HUES6 (cell line): ENCODE data around the gene NDUFA3.

Experiments
- H3K27ac ChIP-seq: 2 replicates; pipeline ENCODE4 v1.7.0; 2013; ENCODE audit warnings: low read depth, mild to moderate bottlenecking, low read length, inconsistent platforms
- H3K27me3 ChIP-seq: 2 replicates; pipeline ENCODE4 v1.6.1; 2013; ENCODE audit warnings: low read length; ENCODE audit not compliant: control insufficient read depth, insufficient read depth
- H3K36me3 ChIP-seq: 2 replicates; pipeline ENCODE4 v1.6.1; 2013; ENCODE audit warnings: low read length; ENCODE audit not compliant: control insufficient read depth, insufficient read depth
- H3K4me1 ChIP-seq: 2 replicates; pipeline ENCODE4 v1.6.1; 2013; ENCODE audit warnings: low read length; ENCODE audit not compliant: control insufficient read depth, insufficient read depth
- H3K4me3 ChIP-seq: 2 replicates; pipeline ENCODE4 v1.5.1; 2013; ENCODE audit warnings: low read depth, low read length
- H3K9ac ChIP-seq: one replicate; pipeline ENCODE4 v1.6.1; 2013; ENCODE audit warnings: mild to moderate bottlenecking, low read length
- H3K9me3 ChIP-seq: 2 replicates; pipeline ENCODE4 v1.6.1; 2013; ENCODE audit warnings: low read depth, low read length; ENCODE audit not compliant: control insufficient read depth, insufficient read depth

The NDUFA3 gene

DNA sequence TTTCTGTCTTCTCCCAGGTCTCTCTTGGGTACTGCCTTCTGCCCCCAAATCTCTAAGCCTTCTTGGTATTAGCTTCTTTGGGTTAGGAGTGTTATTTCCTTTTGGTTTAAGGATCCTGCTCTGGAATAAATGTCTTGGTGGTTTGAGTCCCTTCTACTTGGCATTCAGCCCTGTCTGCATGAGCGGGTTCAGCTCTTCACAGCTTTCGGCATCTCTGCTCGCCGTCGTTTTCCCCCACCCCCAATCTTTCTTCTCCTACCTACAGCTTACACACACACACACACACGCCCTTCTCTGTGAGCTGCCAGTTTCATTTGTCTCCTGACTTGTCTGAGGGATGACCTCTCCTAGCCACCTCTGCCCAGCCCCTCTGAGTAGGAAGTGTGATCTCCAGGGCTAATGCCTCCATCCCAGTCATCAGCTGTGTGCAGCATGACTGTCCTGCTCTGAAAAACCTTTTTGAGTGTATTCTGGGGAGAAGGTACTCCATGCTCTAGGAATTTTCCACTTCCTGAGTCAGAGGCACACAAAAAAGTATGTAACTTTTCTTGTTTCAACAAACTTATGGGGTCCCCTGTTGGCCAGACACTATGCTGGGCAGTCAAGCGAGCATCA is 39.6 kb downstream of the NDUFA3 start:
- H3K27me3 ChIP-seq: no peaks in the 10 kb centered on the region
- H3K27ac ChIP-seq: no peak overlapping the region
- H3K36me3 ChIP-seq: peaks cover 86% of the 10 kb centered on the region

DNA sequence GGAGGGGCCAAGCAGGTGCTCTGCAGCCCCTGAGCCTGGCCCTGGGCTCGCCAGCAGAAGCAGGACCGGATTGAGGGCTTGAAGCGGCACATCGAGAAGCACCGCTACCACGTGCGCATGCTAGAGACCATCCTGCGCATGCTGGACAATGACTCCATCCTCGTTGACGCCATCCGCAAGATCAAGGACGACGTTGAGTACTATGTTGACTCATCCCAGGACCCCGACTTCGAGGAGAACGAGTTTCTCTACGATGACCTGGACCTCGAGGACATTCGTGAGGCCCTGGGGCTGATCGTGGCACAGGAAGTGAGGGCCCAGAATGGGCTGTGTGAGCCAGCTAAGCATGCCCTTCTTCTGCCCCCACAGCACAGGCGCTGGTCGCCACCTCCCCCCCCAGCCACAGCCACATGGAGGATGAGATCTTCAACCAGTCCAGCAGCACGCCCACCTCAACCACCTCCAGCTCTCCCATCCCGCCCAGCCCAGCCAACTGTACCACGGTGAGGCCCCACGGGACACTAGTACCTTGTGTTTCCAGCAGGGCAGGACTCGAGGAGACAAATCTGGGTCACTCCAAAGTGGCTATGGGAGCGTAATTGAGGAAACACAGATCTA is 43.0 kb downstream of the NDUFA3 start:
- H3K4me1 ChIP-seq: no peaks in the 10 kb centered on the region
- H3K36me3 ChIP-seq: peaks cover 99% of the 10 kb centered on the region
- H3K27ac ChIP-seq: no peak overlapping the region
- H3K9me3 ChIP-seq: no peaks in the 10 kb centered on the region
- H3K27me3 ChIP-seq: no peaks in the 10 kb centered on the region
- H3K9ac ChIP-seq: no peak overlapping the region
- no peak overlapping the region for H3K4me3 ChIP-seq

More for the DNA sequence above, 39.6 kb downstream of the NDUFA3 start:
- Histone ChIP-seq H3K4me1 (peaks cover 4% of the 10 kb centered on the region; the same call in 1 of the 2 replicates), H3K9me3 (no peaks in the 10 kb centered on the region), H3K4me3 (no peak overlapping the region), H3K9ac (no peak overlapping the region)

DNA sequence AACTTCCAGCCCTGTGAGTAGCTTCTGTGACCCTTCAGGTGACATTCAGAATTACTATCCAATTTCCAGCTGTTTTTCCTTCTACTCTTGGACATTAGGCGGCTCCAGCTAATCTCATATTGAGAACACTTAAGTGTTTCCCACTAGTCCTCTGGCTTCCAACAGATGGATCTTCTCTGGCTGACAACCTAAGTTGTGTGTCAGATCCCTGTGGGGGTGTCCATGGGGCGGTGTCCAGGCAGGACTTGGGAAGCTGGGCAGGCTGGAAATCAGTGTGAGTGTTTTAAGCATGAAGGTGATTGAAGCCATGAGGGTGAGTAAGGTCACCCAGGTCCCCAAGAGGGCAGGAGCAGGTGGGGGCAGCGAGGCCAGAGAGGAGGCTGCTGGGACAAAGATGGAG is 45.0 kb downstream of the NDUFA3 start:
- Histone ChIP-seq H3K36me3 (peaks cover 97% of the 10 kb centered on the region), H3K4me1 (no peaks in the 10 kb centered on the region), H3K4me3 (no peak overlapping the region), H3K27me3 (no peaks in the 10 kb centered on the region), H3K9ac (no peak overlapping the region), H3K9me3 (no peaks in the 10 kb centered on the region), H3K27ac (no peak overlapping the region)

DNA sequence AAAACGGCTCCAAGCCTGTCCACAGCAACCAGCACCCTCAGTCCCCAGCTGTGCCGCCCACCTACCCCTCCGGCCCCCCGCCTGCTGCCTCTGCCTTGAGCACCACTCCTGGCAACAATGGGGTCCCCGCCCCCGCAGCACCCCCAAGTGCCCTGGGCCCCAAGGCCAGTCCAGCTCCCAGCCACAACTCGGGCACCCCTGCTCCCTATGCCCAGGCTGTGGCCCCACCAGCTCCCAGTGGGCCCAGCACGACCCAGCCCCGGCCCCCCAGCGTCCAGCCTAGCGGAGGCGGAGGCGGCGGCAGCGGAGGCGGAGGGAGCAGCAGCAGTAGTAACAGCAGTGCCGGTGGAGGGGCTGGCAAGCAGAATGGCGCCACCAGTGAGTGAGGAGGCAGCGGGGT is 45.5 kb downstream of the NDUFA3 start:
- H3K9ac ChIP-seq: no peak overlapping the region
- no peaks in the 10 kb centered on the region for H3K9me3 ChIP-seq
- H3K4me1 ChIP-seq: no peaks in the 10 kb centered on the region
- no peaks in the 10 kb centered on the region for H3K27me3 ChIP-seq
- H3K4me3 ChIP-seq: no peak overlapping the region
- peaks cover 97% of the 10 kb centered on the region for H3K36me3 ChIP-seq
- no peak overlapping the region for H3K27ac ChIP-seq

DNA sequence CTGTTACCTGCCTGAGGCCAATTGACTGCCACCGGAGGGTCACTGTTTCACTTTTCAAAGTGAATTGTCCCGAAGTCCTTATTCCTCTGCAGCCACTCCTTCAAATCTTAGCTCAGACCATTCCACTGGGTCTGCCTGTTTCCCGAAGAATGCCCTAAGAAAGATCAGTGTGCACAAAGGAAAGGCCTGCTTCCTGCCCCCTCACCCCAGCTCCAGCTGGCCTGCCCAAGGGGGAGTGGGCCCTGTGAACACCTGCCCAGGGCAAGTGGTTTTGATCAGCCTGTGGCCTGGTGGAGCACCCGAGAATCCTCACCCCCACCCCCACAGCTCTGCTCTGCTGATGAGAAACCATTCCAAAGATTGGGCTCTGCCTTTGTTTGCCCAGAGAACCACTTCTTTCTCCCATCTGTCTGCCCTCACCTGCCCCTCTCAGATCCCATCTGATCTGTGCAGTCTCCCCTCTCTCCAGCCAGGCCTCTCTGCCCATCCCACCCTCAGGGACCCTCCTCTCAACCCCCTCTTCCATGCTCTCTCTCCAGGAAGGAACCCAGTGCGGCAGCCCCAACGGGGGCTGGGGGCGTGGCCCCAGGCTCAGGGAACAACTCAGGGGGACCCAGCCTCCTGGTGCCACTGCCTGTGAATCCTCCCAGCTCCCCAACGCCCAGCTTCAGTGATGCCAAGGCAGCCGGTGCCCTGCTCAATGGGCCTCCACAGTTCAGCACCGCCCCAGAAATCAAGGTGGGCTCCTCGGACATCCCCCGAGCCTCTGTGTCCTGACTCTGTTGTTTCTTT is 46.6 kb downstream of the NDUFA3 start:
- Histone ChIP-seq H3K4me3 (no peak overlapping the region), H3K27me3 (no peaks in the 10 kb centered on the region), H3K36me3 (peaks cover 97% of the 10 kb centered on the region), H3K27ac (no peak overlapping the region), H3K9me3 (no peaks in the 10 kb centered on the region), H3K4me1 (no peaks in the 10 kb centered on the region), H3K9ac (no peak overlapping the region)

DNA sequence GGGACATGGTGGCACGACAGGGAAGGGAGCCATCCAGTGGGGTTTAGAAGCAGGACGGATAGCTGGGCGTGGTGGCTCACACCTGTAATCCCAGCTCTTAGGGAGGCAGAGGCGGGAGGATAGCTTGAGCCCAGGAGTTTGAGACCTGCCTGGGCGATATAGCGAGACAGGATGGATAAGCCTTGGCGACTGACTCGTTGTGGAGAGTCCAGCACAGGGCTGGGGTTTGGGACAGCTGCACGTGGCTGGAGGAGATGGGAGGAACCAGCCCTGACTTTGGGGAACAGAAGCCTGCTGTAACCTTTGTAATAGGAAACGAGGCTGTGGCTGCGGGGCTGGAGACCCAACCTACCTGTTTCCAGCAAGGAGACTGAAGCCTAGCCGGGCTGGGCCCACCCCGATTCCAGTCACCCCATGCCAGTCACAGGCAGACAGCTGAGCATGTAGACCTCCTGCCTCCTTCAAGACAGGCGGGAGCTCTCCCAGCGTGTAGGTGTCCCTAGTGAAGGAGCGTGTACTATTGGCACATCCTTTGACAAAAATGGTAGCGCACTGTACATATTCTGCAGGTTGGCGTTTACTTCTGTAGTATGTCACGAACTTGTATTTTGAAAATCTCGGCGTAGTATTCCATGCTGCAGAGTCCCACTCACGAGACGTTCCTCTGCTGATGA is 48.8 kb downstream of the NDUFA3 start:
- no peak overlapping the region for H3K4me3 ChIP-seq
- peaks cover 96% of the 10 kb centered on the region for H3K36me3 ChIP-seq
- H3K4me1 ChIP-seq: no peaks in the 10 kb centered on the region
- H3K9ac ChIP-seq: no peak overlapping the region
- no peaks in the 10 kb centered on the region for H3K27me3 ChIP-seq
- H3K9me3 ChIP-seq: no peaks in the 10 kb centered on the region
- no peak overlapping the region for H3K27ac ChIP-seq

DNA sequence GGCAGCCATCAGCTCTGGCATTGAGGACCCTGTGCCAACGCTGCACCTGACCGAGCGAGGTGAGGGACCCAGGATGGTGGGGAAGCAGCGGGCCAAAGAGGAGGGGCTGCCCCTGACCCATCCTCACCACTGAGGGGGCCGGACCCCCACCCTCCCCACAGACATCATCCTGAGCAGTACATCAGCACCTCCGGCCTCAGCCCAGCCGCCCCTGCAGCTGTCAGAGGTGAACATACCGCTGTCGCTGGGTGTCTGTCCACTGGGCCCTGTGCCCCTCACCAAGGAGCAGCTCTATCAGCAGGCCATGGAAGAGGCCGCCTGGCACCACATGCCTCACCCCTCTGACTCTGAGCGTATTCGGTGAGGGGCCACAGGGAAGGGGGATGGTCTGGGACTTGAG is 49.6 kb downstream of the NDUFA3 start:
- no peaks in the 10 kb centered on the region for H3K27me3 ChIP-seq
- peaks cover 95% of the 10 kb centered on the region for H3K36me3 ChIP-seq
- no peak overlapping the region for H3K27ac ChIP-seq
- no peak overlapping the region for H3K9ac ChIP-seq
- H3K4me3 ChIP-seq: no peak overlapping the region
- no peaks in the 10 kb centered on the region for H3K9me3 ChIP-seq
- no peaks in the 10 kb centered on the region for H3K4me1 ChIP-seq

DNA sequence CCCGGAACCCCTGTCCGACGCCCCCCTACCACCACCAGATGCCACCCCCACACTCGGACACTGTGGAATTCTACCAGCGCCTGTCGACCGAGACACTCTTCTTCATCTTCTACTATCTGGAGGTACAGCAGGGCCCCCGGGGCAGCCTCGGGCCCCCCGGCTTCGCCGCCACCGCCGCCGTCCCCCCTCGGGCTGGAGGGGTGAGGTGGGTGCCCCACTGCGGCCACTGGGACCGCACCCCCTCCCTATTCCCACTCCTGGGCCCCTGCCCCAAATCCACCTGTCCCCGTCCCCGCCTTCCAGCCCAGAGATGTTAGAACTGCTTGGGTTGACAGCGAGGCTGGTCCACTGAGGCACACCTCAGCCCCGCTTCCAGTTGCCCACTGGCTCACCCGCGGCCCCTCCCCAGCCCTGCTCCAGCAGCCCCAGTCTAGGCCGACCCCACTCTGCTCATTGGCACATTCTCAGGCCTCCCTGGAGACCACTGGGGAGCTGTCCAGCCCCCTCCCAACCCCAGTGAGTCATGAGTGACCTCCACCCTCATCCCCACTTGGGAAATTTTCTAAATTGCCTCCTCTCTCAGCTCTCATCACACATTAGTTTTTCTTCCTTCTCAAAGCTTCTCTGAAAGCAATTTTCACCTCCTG is 50.3 kb downstream of the NDUFA3 start:
- peaks cover 90% of the 10 kb centered on the region for H3K36me3 ChIP-seq
- no peaks in the 10 kb centered on the region for H3K27me3 ChIP-seq
- no peak overlapping the region for H3K27ac ChIP-seq

DNA sequence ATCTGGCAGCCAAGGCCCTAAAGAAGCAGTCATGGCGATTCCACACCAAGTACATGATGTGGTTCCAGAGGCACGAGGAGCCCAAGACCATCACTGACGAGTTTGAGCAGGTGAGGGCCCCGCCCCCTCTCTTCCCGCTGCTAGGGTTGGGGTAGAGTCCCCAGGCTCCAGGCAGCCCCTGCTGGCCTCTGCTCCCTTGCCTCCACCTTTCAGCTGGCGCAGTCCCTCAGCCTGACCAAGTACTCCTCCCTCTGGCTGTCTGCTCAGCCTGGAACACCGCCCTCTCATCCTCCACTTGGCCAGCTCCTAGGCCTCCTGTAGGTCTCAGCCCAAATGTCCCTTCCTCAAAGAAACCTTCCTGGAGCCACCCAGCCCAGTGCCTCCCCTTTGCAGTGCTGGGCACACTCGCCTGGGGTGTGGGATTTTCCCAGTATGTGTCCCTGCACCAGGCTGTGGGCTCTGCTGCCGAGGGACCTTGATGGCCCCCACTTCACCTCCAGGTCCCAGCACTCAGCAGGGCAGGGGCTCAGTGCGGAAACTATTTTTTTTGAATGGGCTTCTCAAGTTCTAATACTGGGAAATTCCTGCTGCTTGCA is 51.2 kb downstream of the NDUFA3 start:
- Histone ChIP-seq H3K4me1 (peaks cover 5% of the 10 kb centered on the region), H3K36me3 (peaks cover 85% of the 10 kb centered on the region), H3K27ac (no peak overlapping the region), H3K9me3 (no peaks in the 10 kb centered on the region), H3K4me3 (no peak overlapping the region), H3K27me3 (no peaks in the 10 kb centered on the region), H3K9ac (no peak overlapping the region)

More for the DNA sequence above, 50.3 kb downstream of the NDUFA3 start:
- H3K4me1 ChIP-seq: no peaks in the 10 kb centered on the region
- H3K9ac ChIP-seq: no peak overlapping the region
- H3K4me3 ChIP-seq: no peak overlapping the region
- no peaks in the 10 kb centered on the region for H3K9me3 ChIP-seq

DNA sequence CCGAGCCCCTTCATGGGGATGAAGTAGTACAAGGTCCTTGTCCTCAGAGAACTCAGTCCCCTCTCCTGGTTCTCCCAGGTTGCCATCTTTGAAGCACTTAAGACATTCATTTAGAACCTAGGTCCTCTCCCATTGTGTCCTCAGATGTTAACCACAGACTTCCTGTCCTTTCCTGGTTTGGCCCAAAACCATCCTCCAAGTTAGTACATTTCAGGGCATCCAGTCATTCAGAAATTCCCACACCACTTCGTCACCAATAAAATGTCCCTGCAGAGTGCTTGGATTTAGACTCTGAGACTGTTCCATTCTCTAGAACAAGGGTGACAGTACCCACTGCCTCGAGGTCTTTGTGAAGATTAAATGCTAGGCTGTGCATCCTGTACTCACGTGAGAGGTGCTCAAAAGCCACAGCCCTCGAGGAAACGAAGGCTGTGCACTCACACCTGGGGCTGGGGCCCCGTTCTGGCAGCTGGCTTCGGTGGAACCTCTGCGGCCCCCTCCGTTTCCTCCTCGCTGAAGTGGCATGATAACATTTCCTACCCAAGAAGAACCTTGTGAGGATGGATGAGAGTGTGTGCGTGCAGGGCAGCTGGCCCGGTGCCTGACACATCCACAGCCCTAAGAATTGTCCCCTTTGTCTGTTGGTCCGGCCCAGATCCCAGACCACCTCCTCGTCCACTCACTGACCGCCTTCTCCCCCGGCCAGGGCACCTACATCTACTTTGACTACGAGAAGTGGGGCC is 52.1 kb downstream of the NDUFA3 start:
- no peak overlapping the region for H3K27ac ChIP-seq
- H3K9me3 ChIP-seq: no peaks in the 10 kb centered on the region
- H3K36me3 ChIP-seq: peaks cover 75% of the 10 kb centered on the region
- no peak overlapping the region for H3K9ac ChIP-seq
- no peaks in the 10 kb centered on the region for H3K27me3 ChIP-seq
- H3K4me1 ChIP-seq: peaks cover 8% of the 10 kb centered on the region
- no peak overlapping the region for H3K4me3 ChIP-seq
